AG09309 (cell line): ENCODE data around the gene RAP2A.

ENCODE experiments used
- DNase-seq: peaks from one replicate; pipeline ENCODE4 v3.0.0-alpha.2; 2010; ENCODE audit warnings: low read depth
- H3K4me3 ChIP-seq: 2 replicates; pipeline ENCODE4 v1.5.1; 2011; ENCODE audit warnings: mild to moderate bottlenecking, low read depth, low read length, moderate library complexity; ENCODE audit not compliant: control insufficient read depth
- TF ChIP-seq, protein P1 (sequence below): IDR thresholded peaks from 2 replicates; pipeline ENCODE4 v1.5.1; 2011; ENCODE audit warnings: mild to moderate bottlenecking, low read depth, low read length, inconsistent platforms; ENCODE audit not compliant: insufficient read depth, control insufficient read depth; ENCODE audit errors: missing control alignments

Gene RAP2A

DNA sequence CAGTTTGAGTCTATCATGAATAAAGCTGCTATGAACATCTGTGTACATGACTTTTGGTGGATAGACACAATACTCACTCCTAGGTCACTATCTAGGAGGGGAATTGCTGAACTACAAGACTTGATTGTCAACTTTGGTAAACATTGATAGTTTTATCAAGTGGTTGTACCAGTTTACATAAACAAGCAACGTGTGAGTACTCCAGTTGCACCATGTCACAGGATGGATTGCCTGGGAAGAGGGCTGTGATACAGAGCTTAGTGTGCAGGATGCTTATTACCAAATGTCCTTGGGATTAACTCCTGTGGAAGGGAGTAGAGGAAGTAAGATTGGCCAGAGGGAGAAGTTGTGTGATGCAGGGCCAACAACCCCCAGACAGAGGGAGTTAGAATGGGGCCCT lies 37.7 kb downstream of the RAP2A start:
- TF ChIP-seq, protein P1, sequence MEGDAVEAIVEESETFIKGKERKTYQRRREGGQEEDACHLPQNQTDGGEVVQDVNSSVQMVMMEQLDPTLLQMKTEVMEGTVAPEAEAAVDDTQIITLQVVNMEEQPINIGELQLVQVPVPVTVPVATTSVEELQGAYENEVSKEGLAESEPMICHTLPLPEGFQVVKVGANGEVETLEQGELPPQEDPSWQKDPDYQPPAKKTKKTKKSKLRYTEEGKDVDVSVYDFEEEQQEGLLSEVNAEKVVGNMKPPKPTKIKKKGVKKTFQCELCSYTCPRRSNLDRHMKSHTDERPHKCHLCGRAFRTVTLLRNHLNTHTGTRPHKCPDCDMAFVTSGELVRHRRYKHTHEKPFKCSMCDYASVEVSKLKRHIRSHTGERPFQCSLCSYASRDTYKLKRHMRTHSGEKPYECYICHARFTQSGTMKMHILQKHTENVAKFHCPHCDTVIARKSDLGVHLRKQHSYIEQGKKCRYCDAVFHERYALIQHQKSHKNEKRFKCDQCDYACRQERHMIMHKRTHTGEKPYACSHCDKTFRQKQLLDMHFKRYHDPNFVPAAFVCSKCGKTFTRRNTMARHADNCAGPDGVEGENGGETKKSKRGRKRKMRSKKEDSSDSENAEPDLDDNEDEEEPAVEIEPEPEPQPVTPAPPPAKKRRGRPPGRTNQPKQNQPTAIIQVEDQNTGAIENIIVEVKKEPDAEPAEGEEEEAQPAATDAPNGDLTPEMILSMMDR = no peak
- DNase-seq = no peak
- no peak overlapping the region for H3K4me3 ChIP-seq

DNA sequence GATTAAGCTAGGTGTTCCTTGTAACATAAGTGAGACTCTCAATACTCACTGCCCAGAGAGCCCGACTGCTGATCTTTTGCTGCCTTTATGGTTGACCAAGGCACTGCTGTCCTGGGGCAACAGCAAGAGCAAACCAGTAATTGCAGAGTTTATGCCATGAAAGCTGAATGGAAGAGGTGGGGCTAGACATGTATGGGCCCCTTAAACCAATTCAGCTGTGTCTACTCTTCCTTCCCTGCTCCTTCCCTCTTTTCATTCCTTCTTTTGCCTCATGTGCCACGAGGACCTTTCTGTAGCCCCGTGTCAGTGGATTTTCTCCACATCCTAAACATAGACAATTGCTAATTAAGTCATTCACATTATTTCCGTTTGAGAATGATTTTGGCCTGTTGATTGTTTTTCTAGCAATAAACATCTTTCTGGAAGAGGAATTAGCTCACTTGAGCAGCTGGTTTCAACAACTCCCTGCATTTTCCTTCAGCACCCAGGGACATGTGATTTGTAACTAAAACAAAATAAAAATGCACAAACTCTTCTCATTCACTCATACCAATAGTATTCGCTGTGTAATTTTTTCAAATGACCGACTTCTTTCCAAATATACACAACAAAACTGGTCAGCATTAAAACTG lies 40.5 kb downstream of the RAP2A start:
- DNase-seq = no peak
- TF ChIP-seq, protein P1 = no peak
- no peak overlapping the region for H3K4me3 ChIP-seq

DNA sequence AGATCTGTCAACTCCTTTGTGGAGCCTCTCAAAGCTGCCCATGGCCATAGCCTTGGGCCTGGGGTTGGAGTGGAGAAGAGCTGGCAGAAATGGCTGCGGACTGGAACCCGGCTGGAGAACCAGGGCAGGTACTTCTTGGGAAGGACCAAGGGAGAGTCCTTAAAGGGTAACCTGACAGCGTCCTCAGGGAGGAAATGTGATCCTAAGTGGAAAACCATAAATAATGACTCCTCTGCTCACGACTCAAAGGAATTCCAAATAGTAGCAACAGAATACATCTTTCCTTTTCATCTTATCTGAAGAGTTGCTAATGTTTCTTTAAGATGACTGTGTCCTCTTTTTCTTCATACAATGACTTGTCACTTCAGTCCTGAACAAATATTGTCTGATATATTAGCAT lies 41.0 kb downstream of the RAP2A start:
- TF ChIP-seq, protein P1 = no peak
- no peak overlapping the region for H3K4me3 ChIP-seq
- no peak for DNase-seq

DNA sequence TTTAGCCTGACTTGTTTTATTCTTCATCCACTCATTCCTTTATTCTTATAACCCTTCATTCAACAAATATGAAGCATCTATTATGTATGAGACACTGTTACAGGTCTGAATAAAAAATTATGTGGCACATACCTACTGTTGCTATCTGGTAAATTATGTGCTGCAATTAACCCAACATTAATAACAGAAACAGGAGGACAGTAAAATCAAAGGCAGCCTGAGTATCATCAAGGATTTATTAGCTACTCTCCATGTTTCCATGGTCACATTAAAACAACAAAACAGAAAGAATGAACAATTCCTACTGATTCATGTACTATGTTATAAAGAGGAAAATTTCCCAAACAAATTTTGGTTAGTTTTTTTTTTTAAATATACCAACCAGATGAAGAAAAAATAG lies 43.9 kb downstream of the RAP2A start:
- TF ChIP-seq, protein P1 = no peak
- no peak for DNase-seq
- H3K4me3 ChIP-seq = no peak overlapping the region

DNA sequence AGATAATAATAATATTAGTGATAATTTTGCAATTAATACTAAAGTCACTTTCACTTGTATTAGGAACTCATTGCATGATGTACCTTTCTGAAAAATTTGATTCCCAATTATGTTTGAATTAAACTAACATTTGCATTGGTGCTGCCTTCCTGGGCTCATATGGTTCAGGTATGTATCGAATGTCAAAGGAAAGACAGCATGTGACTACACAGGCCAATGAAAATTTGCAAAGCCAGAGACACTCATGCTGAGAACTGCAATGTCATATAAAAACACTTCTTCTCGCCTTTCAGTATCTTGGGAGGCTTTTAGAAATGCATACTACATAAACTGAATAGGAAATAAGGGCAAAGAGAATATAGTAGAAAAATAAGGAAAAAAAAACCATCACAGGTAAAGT lies 44.3 kb downstream of the RAP2A start:
- DNase-seq = no peak
- TF ChIP-seq, protein P1 = no peak
- H3K4me3 ChIP-seq = no peak overlapping the region

DNA sequence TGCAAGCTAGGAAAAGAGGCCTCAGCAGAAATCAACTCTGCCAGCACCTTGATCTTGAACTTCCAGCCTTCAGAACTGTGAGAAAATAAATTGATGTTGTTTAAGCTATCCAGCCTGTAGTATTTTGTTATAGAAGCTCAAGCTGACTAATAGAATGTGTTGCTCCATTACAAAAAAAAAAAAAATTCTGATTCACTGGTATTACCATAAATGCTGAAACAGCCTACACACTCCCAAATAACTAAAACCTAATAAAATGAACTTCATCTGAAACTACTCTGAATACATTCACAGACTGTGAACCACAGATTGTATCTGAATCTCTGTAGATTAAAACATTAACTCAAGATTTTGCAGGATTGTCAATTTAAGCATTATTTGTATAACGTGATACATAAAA lies 49.5 kb downstream of the RAP2A start:
- TF ChIP-seq, protein P1 = no peak
- H3K4me3 ChIP-seq = no peak overlapping the region
- DNase-seq = no peak

DNA sequence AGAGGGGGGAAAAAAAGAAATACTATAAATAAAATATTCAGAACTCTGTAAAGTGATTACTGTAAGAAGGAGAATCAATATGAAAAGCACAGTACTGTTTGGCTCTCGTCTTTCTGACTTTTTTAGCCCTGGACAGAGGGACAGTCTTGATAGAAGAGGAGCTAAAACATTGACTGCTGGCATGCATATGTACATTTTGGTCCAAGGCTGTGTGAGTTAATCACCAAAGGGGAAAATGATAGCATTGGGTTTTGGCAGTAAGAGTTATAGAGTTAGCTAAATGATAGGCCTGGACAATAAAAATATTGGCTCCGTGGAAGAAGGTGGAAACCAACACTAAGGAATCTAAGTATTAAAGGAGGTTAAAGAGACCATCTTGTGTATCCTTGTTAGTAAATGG lies 50.3 kb downstream of the RAP2A start:
- no peak for DNase-seq
- H3K4me3 ChIP-seq = no peak overlapping the region
- TF ChIP-seq, protein P1 = no peak
